Activated CD8-positive, alpha-beta memory T cell treated with anti-CD3 and anti-CD28 coated beads, Interleukin-2, amount 10 ng/mL, durations not matched to agents 7 days and 5 days (primary cell): ENCODE results near the gene MYBPC2. TPM values are rescaled to one million over a fixed set of nuclear protein-coding genes. Genes with fewer than 3 reads are reported as not detected.

Source experiments
- ATAC-seq: fragments of 150-1000 bp; cut with Tn5 transposase; one replicate; pipeline ENCODE4 v1.10.0; 2021; ENCODE audit warnings: moderate library complexity
- CTCF ChIA-PET: fragments of 350-600 bp; sonication (Branson Sonifier 250); formaldehyde crosslinking; loops from one replicate; lab custom pipeline; 2021; ENCODE audit warnings: antibody characterized with exemption; lab: Charles Lee
- DNase-seq: peaks from one replicate; pipeline ENCODE4 v3.0.0-alpha.2; 2020
- H3K27ac Mint-ChIP-seq: one replicate; pipeline ENCODE4 v1.8.0; 2021; ENCODE audit warnings: mild to moderate bottlenecking, mixed read lengths
- H3K27me3 Mint-ChIP-seq: one replicate; pipeline ENCODE4 v1.8.0; 2021; ENCODE audit warnings: mixed read lengths
- H3K36me3 Mint-ChIP-seq: one replicate; pipeline ENCODE4 v1.8.0; 2021; ENCODE audit warnings: mild to moderate bottlenecking, mixed read lengths
- H3K4me1 Mint-ChIP-seq: one replicate; pipeline ENCODE4 v1.8.0; 2021; ENCODE audit warnings: mixed read lengths
- H3K4me3 Mint-ChIP-seq: one replicate; pipeline ENCODE4 v1.8.0; 2021; ENCODE audit warnings: mild to moderate bottlenecking, moderate library complexity, mixed read lengths
- H3K9me3 Mint-ChIP-seq: one replicate; pipeline ENCODE4 v1.8.0; 2022; ENCODE audit warnings: low read depth, mixed read lengths
- total RNA-seq, 2 experiments: library from RNA; stranded (reverse); gene quantifications; one replicate each; pipeline ENCODE4 v1.2.3, GENCODE V29; 2021

The MYBPC2 gene
- total RNA-seq, 2 experiments from 2014 or later, result not detected

GRCh38 chr19:50398675-50399367, 33.9 kb upstream of the MYBPC2 start:
- no peak overlapping the region for H3K4me3 Mint-ChIP-seq
- ATAC-seq (no peak), DNase-seq (no peak)
- H3K27ac Mint-ChIP-seq, result no peak overlapping the region
- peaks cover 2% of the 10 kb centered on the region for H3K4me1 Mint-ChIP-seq
- no peaks in the 10 kb centered on the region for H3K27me3 Mint-ChIP-seq
- H3K9me3 Mint-ChIP-seq, result no peaks in the 10 kb centered on the region
- CTCF ChIA-PET, result interaction anchor here (0.9 to 1.0 kb wide), 2 partner anchors 14 to 42 kb away, joined by 3 read pairs; partner anchors contain the start of gene POLD1
- H3K36me3 Mint-ChIP-seq, result peaks cover 28% of the 10 kb centered on the region

DNA sequence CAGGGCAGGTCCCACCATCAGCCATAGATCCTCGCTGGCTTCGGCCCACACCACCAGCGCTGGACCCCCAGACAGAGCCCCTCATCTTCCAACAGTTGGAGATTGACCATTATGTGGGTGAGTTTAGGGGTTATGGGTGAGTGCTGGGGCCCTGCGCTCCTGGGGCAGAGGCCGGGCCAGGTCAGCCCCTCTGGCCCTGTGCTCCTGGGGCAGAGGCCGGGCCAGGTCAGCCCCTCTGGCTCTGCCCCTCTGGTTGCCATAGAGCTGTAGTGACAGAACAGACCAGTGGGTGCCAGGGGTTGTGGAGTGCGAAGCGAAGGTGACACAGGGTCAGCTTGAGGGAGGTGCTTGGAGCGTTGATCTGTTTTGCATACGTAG, 33.3 kb upstream of the MYBPC2 start:
- Mint-ChIP-seq H3K27me3 (no peaks in the 10 kb centered on the region), H3K4me1 (peaks cover 2% of the 10 kb centered on the region), H3K36me3 (peaks cover 29% of the 10 kb centered on the region), H3K9me3 (no peaks in the 10 kb centered on the region), H3K27ac (no peak overlapping the region), H3K4me3 (no peak overlapping the region)
- ATAC-seq (no peak), DNase-seq (no peak)
- CTCF ChIA-PET, result no interaction called here

DNA sequence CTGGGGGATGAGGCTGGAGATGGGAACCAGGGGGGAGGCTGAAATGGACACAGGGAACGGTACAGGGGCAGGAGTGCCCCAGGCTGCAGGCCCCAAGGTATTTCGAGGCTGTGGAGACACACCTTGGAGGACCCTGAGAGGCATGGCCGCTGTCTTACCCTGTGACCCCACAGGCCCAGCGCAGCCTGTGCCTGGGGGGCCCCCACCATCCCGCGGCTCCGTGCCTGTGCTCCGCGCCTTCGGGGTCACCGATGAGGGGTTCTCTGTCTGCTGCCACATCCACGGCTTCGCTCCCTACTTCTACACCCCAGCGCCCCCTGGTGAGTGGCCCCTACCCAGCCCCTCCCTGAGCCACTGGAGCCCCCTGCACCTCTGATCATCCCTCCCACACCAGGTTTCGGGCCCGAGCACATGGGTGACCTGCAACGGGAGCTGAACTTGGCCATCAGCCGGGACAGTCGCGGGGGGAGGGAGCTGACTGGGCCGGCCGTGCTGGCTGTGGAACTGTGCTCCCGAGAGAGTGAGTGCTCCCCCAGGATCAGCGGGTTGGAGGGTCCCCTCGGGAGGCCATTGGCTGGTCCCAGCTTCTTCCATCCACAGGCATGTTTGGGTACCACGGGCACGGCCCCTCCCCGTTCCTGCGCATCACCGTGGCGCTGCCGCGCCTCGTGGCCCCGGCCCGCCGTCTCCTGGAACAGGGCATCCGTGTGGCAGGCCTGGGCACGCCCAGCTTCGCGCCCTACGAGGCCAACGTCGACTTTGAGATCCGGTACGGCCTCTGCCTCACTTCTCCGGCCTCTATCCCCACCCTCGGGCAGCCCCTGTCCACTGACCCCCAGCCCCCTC, 30.9 kb upstream of the MYBPC2 start:
- DNase-seq (no peak), ATAC-seq (no peak)
- Mint-ChIP-seq H3K27me3 (no peaks in the 10 kb centered on the region), H3K4me1 (no peaks in the 10 kb centered on the region), H3K36me3 (peaks cover 29% of the 10 kb centered on the region), H3K4me3 (no peak overlapping the region), H3K27ac (no peak overlapping the region), H3K9me3 (no peaks in the 10 kb centered on the region)
- CTCF ChIA-PET, result no interaction called here

GRCh38 chr19:50402544-50403301, 30.0 kb upstream of the MYBPC2 start:
- H3K9me3 Mint-ChIP-seq, result no peaks in the 10 kb centered on the region
- no peak for ATAC-seq

GRCh38 chr19:50406156-50406820, 26.4 kb upstream of the MYBPC2 start:
- Mint-ChIP-seq H3K4me1 (no peaks in the 10 kb centered on the region), H3K9me3 (no peaks in the 10 kb centered on the region), H3K36me3 (peaks cover 29% of the 10 kb centered on the region), H3K4me3 (no peak overlapping the region), H3K27ac (no peak overlapping the region), H3K27me3 (no peaks in the 10 kb centered on the region)
- ATAC-seq (no peak), DNase-seq (no peak)
- CTCF ChIA-PET, result interaction anchor here (0.5 kb wide), 1 partner anchor 383 kb away, joined by 3 read pairs; no protein-coding TSS in a partner anchor

More at GRCh38 chr19:50402544-50403301, 30.0 kb upstream of the MYBPC2 start:
- Mint-ChIP-seq H3K4me1 (no peaks in the 10 kb centered on the region), H3K27me3 (no peaks in the 10 kb centered on the region), H3K4me3 (no peak overlapping the region), H3K36me3 (peaks cover 29% of the 10 kb centered on the region), H3K27ac (no peak overlapping the region)
- no peak for DNase-seq
- CTCF ChIA-PET, result no interaction called here

DNA sequence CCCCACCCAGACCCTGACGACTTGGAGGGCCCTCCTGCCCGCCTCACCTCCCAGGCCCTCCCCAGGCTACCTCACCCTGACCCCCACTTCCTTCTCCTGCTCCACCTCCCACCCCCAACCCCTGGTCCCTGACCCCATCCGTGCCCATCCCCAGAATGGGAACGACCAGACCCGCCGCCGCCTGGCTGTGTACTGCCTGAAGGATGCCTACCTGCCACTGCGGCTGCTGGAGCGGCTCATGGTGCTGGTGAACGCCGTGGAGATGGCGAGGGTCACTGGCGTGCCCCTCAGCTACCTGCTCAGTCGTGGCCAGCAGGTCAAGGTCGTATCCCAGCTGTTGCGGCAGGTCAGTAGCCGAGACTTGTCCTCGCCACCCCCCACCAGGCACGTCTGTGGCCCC, 25.9 kb upstream of the MYBPC2 start:
- peaks cover 28% of the 10 kb centered on the region for H3K36me3 Mint-ChIP-seq
- no peaks in the 10 kb centered on the region for H3K4me1 Mint-ChIP-seq
- H3K9me3 Mint-ChIP-seq, result no peaks in the 10 kb centered on the region
- no peak overlapping the region for H3K27ac Mint-ChIP-seq
- CTCF ChIA-PET, result interaction anchor here (0.5 to 1.4 kb wide), 2 partner anchors 40 to 382 kb away, joined by 3 read pairs; no protein-coding TSS in a partner anchor
- DNase-seq (no peak), ATAC-seq (no peak)
- no peaks in the 10 kb centered on the region for H3K27me3 Mint-ChIP-seq
- H3K4me3 Mint-ChIP-seq, result no peak overlapping the region

- Mint-ChIP-seq H3K27me3 (no peaks in the 10 kb centered on the region), H3K9me3 (no peaks in the 10 kb centered on the region), H3K27ac (no peak overlapping the region), H3K4me1 (no peaks in the 10 kb centered on the region), H3K36me3 (peaks cover 29% of the 10 kb centered on the region), H3K4me3 (no peak overlapping the region)
- no peak for ATAC-seq
- CTCF ChIA-PET, result no interaction called here
- DNase-seq, result no peak
Measured at GRCh38 chr19:50409347-50409746, 23.3 kb upstream of the MYBPC2 start.

DNA sequence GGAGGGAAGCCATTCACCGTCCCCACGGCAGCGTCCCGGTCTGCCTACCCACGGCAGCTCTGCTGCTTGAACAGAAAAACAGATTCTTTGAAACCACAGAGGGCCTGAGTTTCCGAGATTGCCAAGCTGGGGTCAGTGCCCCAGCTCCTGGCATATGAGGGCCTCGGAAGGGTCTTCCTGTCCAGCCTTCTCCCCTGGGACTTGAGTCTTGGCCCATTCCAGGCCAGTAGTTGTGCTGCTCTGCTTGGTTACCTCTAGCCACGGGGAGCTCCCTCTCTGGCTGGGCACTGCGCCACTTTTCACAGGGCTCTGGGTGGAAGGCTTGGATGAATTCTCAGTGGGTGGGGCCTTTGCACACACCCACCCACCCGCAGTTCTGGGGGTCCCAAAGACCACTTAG, 22.6 kb upstream of the MYBPC2 start:
- CTCF ChIA-PET, result no interaction called here
- no peaks in the 10 kb centered on the region for H3K4me1 Mint-ChIP-seq

GRCh38 chr19:50412419-50412818, 20.3 kb upstream of the MYBPC2 start:
- Mint-ChIP-seq H3K27ac (no peak overlapping the region), H3K27me3 (no peaks in the 10 kb centered on the region), H3K9me3 (no peaks in the 10 kb centered on the region), H3K36me3 (peaks cover 25% of the 10 kb centered on the region), H3K4me1 (no peaks in the 10 kb centered on the region), H3K4me3 (no peak overlapping the region)
- CTCF ChIA-PET, result interaction anchor here (1.5 to 2.2 kb wide), 2 partner anchors 43 to 55 kb away, joined by 5 to 6 read pairs; no protein-coding TSS in a partner anchor
- ATAC-seq (no peak), DNase-seq (no peak)

More for the DNA sequence above, 22.6 kb upstream of the MYBPC2 start:
- peaks cover 30% of the 10 kb centered on the region for H3K36me3 Mint-ChIP-seq
- H3K27ac Mint-ChIP-seq, result no peak overlapping the region
- no peak for ATAC-seq
- no peak overlapping the region for H3K4me3 Mint-ChIP-seq
- no peaks in the 10 kb centered on the region for H3K9me3 Mint-ChIP-seq
- no peaks in the 10 kb centered on the region for H3K27me3 Mint-ChIP-seq
- no peak for DNase-seq

- ATAC-seq (no peak), DNase-seq (no peak)
- H3K27me3 Mint-ChIP-seq, result no peaks in the 10 kb centered on the region
- no peaks in the 10 kb centered on the region for H3K4me1 Mint-ChIP-seq
- H3K27ac Mint-ChIP-seq, result no peak overlapping the region
- peaks cover 25% of the 10 kb centered on the region for H3K36me3 Mint-ChIP-seq
- no peaks in the 10 kb centered on the region for H3K9me3 Mint-ChIP-seq
- H3K4me3 Mint-ChIP-seq, result no peak overlapping the region
- CTCF ChIA-PET, result interaction anchor here (1.5 to 2.2 kb wide), 2 partner anchors 44 to 56 kb away, joined by 5 to 6 read pairs; no protein-coding TSS in a partner anchor
Measured at GRCh38 chr19:50413096-50413495, 19.6 kb upstream of the MYBPC2 start.

GRCh38 chr19:50413531-50413930, 19.2 kb upstream of the MYBPC2 start:
- Mint-ChIP-seq H3K9me3 (no peaks in the 10 kb centered on the region), H3K27me3 (peaks cover 3% of the 10 kb centered on the region), H3K4me3 (no peak overlapping the region), H3K4me1 (no peaks in the 10 kb centered on the region), H3K27ac (no peak overlapping the region), H3K36me3 (peaks cover 24% of the 10 kb centered on the region)
- ATAC-seq (no peak), DNase-seq (no peak)
- CTCF ChIA-PET, result interaction anchor here (1.5 to 2.2 kb wide), 2 partner anchors 45 to 56 kb away, joined by 5 to 6 read pairs; no protein-coding TSS in a partner anchor

DNA sequence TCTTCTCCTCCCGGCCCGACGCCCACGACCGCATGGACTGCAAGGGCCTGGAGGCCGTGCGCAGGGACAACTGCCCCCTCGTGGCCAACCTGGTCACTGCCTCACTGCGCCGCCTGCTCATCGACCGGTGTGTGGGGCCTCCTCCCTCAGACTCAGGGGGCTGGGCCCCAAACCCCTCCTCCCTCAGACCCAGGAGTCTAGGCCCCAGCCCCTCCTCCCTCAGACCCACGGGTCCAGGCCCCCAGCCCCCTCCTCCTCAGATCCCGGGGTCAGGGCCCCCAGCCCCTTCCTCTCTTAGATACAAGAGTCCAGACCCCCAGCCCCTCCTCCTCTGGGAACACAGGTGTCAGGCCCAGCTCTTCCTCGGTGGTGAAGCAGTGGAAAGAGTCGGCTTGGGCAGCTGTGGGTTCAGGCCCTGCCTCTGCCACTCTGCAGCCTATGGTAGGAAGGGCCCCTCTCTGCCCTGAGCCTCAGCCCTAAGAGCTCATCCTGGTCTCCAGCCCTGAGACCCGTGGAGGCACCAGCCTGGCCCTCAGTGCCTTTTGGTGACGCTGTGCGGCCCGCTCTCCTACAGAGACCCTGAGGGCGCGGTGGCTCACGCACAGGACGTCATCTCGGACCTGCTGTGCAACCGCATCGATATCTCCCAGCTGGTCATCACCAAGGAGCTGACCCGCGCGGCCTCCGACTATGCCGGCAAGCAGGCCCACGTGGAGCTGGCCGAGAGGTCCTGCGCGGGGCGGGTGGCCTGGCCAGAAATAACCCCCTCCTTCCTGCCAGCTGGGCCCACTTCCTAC, 17.6 kb upstream of the MYBPC2 start:
- peaks cover 15% of the 10 kb centered on the region for H3K36me3 Mint-ChIP-seq
- peak; percentile 75 for DNase-seq

More for the DNA sequence above, 17.6 kb upstream of the MYBPC2 start:
- CTCF ChIA-PET, result interaction anchor here (0.6 to 2.2 kb wide), 6 partner anchors 11 to 57 kb away, joined by 3 to 14 read pairs (median 4); partner anchors contain the start of genes NR1H2 and POLD1
- ATAC-seq, result peak; percentile 79
- peaks cover 12% of the 10 kb centered on the region for H3K27me3 Mint-ChIP-seq
- no peaks in the 10 kb centered on the region for H3K9me3 Mint-ChIP-seq
- no peak overlapping the region for H3K4me3 Mint-ChIP-seq
- peaks cover 9% of the 10 kb centered on the region for H3K4me1 Mint-ChIP-seq
- H3K27ac Mint-ChIP-seq, result peak overlapping the region; percentile 15
